ENCODE measurements around the gene ZEB1. TPM values are rescaled to one million over a fixed set of nuclear protein-coding genes. Genes with fewer than 3 reads are reported as not detected.

The ZEB1 gene
- total RNA-seq, 4 donors from 2014 or later = 51.7 to 67.7 (median 57.9) TPM

DNA sequence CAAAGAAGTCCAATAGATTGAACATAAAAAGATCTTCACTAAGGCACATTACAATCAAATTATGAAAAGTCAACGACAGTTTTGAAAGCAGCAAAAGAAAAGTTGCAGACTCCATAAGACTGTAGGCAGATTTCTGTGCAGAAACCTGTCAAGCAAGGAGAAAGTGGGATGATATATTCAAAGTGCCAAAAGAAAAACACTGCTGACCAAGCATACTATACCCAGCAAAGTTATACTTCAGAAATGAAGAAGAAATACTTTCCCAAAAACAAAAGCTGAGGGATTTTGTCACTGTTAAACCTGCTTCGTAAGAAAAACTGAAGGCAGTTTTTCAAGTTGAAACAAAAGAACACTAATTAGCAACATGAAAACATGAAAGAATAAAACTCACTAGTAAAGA lies 145.5 kb downstream of the ZEB1 start:
- intact Hi-C loops (cut with DNase I) = loop anchor here (10.0 kb wide), 2 partner anchors 680 to 740 kb away; no protein-coding TSS in a partner anchor
- H3K9me3 ChIP-seq = no peaks in the 10 kb centered on the region
- H3K27ac ChIP-seq = no peak overlapping the region
- H3K36me3 ChIP-seq = peaks cover 0 to 7% of the 10 kb centered on the region in 2 donors
- no peaks in the 10 kb centered on the region for H3K4me1 ChIP-seq
- no peak overlapping the region for H3K4me3 ChIP-seq (replicated peaks in 1 of 3)
- H3K27me3 ChIP-seq = no peaks in the 10 kb centered on the region
- DNase-seq = no peak
- 92 to 98% methylated on average over 2 of the region's 2 CpGs for WGBS, 2 donors
- TF ChIP-seq POLR2A (IDR thresholded peaks at IDR 0.05) = no peak
- TF ChIP-seq, protein P1, sequence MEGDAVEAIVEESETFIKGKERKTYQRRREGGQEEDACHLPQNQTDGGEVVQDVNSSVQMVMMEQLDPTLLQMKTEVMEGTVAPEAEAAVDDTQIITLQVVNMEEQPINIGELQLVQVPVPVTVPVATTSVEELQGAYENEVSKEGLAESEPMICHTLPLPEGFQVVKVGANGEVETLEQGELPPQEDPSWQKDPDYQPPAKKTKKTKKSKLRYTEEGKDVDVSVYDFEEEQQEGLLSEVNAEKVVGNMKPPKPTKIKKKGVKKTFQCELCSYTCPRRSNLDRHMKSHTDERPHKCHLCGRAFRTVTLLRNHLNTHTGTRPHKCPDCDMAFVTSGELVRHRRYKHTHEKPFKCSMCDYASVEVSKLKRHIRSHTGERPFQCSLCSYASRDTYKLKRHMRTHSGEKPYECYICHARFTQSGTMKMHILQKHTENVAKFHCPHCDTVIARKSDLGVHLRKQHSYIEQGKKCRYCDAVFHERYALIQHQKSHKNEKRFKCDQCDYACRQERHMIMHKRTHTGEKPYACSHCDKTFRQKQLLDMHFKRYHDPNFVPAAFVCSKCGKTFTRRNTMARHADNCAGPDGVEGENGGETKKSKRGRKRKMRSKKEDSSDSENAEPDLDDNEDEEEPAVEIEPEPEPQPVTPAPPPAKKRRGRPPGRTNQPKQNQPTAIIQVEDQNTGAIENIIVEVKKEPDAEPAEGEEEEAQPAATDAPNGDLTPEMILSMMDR (IDR thresholded peaks at IDR 0.05) = no peak

DNA sequence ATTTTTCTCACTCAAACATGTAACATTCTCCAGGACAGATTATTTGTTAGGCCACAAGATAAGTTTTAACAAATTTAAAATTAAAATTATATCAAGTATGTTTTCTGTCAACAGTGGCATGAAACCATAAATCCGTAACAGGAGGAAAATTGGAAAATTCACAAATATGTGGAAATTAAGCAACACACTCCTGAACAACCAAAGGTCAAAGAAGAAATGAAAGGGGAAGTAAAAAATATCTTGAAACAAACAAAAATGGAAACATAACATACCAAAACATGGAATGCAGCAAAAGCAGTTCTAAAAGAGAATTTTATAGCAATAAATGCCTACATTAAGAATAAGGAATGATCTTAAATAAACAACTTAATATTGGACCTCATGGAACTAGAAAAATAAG lies 147.3 kb downstream of the ZEB1 start:
- intact Hi-C loops (cut with DNase I) = loop anchor here (10.0 kb wide), 2 partner anchors 682 to 742 kb away; no protein-coding TSS in a partner anchor
- TF ChIP-seq POLR2A (IDR thresholded peaks at IDR 0.05) = no peak
- TF ChIP-seq, protein P1 (IDR thresholded peaks at IDR 0.05) = no peak
- no peaks in the 10 kb centered on the region for H3K27me3 ChIP-seq
- H3K4me3 ChIP-seq (replicated peaks in 1 of 3) = no peak overlapping the region
- no peak for DNase-seq
- no peaks in the 10 kb centered on the region for H3K9me3 ChIP-seq
- H3K4me1 ChIP-seq = no peaks in the 10 kb centered on the region
- H3K27ac ChIP-seq = no peak overlapping the region
- peaks cover 0 to 7% of the 10 kb centered on the region in 2 donors for H3K36me3 ChIP-seq
- 94 to 95% methylated on average over 1 of the region's 1 CpG for WGBS, 2 donors

- intact Hi-C loops (cut with DNase I) = loop anchor here (10.0 kb wide), 2 partner anchors 683 to 743 kb away; no protein-coding TSS in a partner anchor
- Histone ChIP-seq H3K4me1 (no peaks in the 10 kb centered on the region), H3K4me3 (replicated peaks in 1 of 3) (no peak overlapping the region), H3K27me3 (no peaks in the 10 kb centered on the region), H3K9me3 (no peaks in the 10 kb centered on the region), H3K27ac (no peak overlapping the region), H3K36me3 (peaks cover 0 to 7% of the 10 kb centered on the region in 2 donors)
- WGBS, 2 donors = 80 to 89% methylated on average over 4 of the region's 4 CpGs
- DNase-seq = peak; percentile 52 to 69
- no peak for TF ChIP-seq POLR2A (IDR thresholded peaks at IDR 0.05)
- TF ChIP-seq, protein P1 (IDR thresholded peaks at IDR 0.05) = peak; percentile 46 to 96 (median 82)
These were observed 148.9 kb downstream of the ZEB1 start for GRCh38 chr10:31467791-31468535.

- no peak for DNase-seq
- peaks cover 0 to 7% of the 10 kb centered on the region in 2 donors for H3K36me3 ChIP-seq
- intact Hi-C loops (cut with DNase I) = loop anchor here (10.0 kb wide), 2 partner anchors 684 to 744 kb away; no protein-coding TSS in a partner anchor
- no peak for TF ChIP-seq POLR2A (IDR thresholded peaks at IDR 0.05)
- TF ChIP-seq, protein P1 (IDR thresholded peaks at IDR 0.05) = no peak
- H3K27ac ChIP-seq = no peak overlapping the region
- no peaks in the 10 kb centered on the region for H3K27me3 ChIP-seq
- H3K4me3 ChIP-seq (replicated peaks in 1 of 3) = no peak overlapping the region
- no peaks in the 10 kb centered on the region for H3K9me3 ChIP-seq
- no peaks in the 10 kb centered on the region for H3K4me1 ChIP-seq
- 81 to 88% methylated on average over 2 of the region's 2 CpGs for WGBS, 2 donors
These were observed 149.5 kb downstream of the ZEB1 start for GRCh38 chr10:31468536-31468859.

GRCh38 chr10:31475519-31475918 lies 156.5 kb downstream of the ZEB1 start:
- Histone ChIP-seq H3K9me3 (no peaks in the 10 kb centered on the region), H3K4me1 (no peaks in the 10 kb centered on the region), H3K36me3 (no peaks in the 10 kb centered on the region), H3K27ac (no peak overlapping the region), H3K27me3 (no peaks in the 10 kb centered on the region), H3K4me3 (replicated peaks in 1 of 3) (no peak overlapping the region)
- TF ChIP-seq, protein P1 (IDR thresholded peaks at IDR 0.05) = no peak
- TF ChIP-seq POLR2A (IDR thresholded peaks at IDR 0.05) = no peak
- DNase-seq = no peak
- intact Hi-C loops (cut with DNase I) = no loop called here
